Sciatic nerve (tissue), 2 donors: ENCODE results near the gene KANSL3. TPM values are rescaled to one million over a fixed set of nuclear protein-coding genes. Genes with fewer than 3 reads are reported as not detected.
"Not testable (repeated sequence)": the region's sequence is repeated elsewhere in the genome, so short reads cannot be mapped to it uniquely, and the experiment has no call there.

Experiments used
- ATAC-seq: fragments of 200-7000 bp; cut with Tn5 transposase; one replicate; pipeline ENCODE4 v1.9.1; 2020; ENCODE audit warnings: mild to moderate bottlenecking, moderate library complexity
- DNase-seq: peaks from one replicate; pipeline ENCODE4 v3.0.0-alpha.2; 2020; ENCODE audit warnings: low spot score
- intact Hi-C: fragments of 100-400 bp; cut with DNase I; formaldehyde crosslinking; loops from one replicate; pipeline ENCODE4 v1.14.2; 2022
- total RNA-seq: library from RNA; stranded (reverse); fragmentation: NEBNext Ultra II Directional; extraction: Animal tissue kit (Norgen Biotek cat#: 25700); gene quantifications from one replicate; pipeline ENCODE4 v1.2.1, GENCODE V29; 2021
- donor health status: DM: no; HTN: no; CAD: no.
- donor health status: DM: no; HTN: no; CAD: no.

The KANSL3 gene
- 59.9 TPM for total RNA-seq

DNA sequence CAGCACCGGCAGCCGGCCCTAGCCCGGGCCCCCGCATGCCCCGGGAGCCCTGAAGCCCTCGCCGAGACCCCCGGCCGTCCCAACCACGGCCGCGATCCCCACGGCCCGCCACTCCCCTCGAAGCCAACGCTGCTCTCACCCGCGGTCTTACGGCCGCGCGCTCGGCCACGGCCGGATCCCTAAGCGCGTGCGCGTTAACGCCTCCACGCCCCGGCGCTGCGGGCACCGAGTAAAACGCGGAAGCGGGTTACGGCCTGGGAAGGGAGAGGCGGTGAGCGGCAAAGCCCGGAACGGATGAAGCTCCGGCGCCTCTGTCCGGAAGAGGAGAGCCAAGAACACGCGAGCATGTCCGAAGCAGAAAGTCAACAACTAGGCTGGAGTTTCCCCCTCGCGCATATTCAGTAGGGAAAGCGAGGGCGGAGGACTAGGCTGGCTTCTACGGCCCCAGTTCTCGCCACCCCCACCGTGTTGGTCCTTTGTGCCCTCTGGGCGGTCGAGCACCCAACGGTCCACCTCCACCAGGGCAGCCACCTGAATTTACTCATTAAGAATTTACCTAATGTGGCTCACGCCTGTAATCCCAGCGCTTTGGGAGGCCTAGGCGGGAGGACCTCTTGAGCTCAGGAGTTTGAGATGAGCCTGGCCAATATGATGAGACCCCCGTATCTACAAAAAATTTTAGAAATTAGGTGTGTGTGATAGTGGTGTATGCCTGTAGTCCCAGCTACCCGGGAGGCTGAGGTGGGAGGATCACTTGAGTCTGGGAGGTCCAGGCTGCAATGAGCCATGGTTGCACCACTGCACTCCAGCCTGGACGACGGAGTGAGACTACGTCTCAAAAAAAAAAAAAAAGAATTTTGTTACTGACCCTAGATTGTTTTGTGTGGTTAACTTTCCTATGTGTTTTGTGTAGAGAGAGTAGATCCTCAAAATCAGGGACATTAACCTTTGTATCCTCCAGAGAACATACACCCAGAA lies at the start of gene KANSL3:
Gene KANSL3, minus strand, starts transcription at position 169 of the 978 bp plus-strand sequence. CDS start 1,177 bp downstream, outside the sequence.
- DNase-seq (peak; percentile 95), ATAC-seq (peak; percentile 94)
- intact Hi-C loops: no loop called here

- no peak for ATAC-seq
- no peak for DNase-seq
These were observed 49.2 kb upstream of the KANSL3 start for GRCh38 chr2:96687266-96687665.

GRCh38 chr2:96685577-96686459 lies 47.7 kb upstream of the KANSL3 start:
- peak; percentile 40 for ATAC-seq
- intact Hi-C loops: no loop called here
- DNase-seq: no peak

More at GRCh38 chr2:96687266-96687665, 49.2 kb upstream of the KANSL3 start:
- intact Hi-C loops: no loop called here

- no peak for DNase-seq
These were observed 46.9 kb upstream of the KANSL3 start for GRCh38 chr2:96684883-96685576.

GRCh38 chr2:96683972-96684820 lies 46.1 kb upstream of the KANSL3 start:
- ATAC-seq (no peak), DNase-seq (no peak)
- intact Hi-C loops: no loop called here

More at GRCh38 chr2:96684883-96685576, 46.9 kb upstream of the KANSL3 start:
- intact Hi-C loops: no loop called here
- ATAC-seq: no peak

GRCh38 chr2:96683307-96683706 lies 45.2 kb upstream of the KANSL3 start:
- DNase-seq (no peak), ATAC-seq (no peak)
- intact Hi-C loops: no loop called here

GRCh38 chr2:96681540-96681939 lies 43.4 kb upstream of the KANSL3 start:
- DNase-seq (no peak), ATAC-seq (no peak)
- intact Hi-C loops: no loop called here

- DNase-seq (no peak), ATAC-seq (no peak)
- intact Hi-C loops: no loop called here
These were observed 42.5 kb upstream of the KANSL3 start for GRCh38 chr2:96680561-96681141.

GRCh38 chr2:96679848-96680247 lies 41.7 kb upstream of the KANSL3 start:
- ATAC-seq (peak; percentile 41), DNase-seq (no peak)
- intact Hi-C loops: no loop called here

GRCh38 chr2:96669539-96670215 lies 31.6 kb upstream of the KANSL3 start:
- intact Hi-C loops: no loop called here
- DNase-seq (no peak), ATAC-seq (no peak)

- DNase-seq (no peak), ATAC-seq (no peak)
These were observed 30.7 kb upstream of the KANSL3 start for GRCh38 chr2:96668771-96669170.

GRCh38 chr2:96665717-96666116 lies 27.6 kb upstream of the KANSL3 start:
- ATAC-seq, intact Hi-C loops, DNase-seq: not testable (repeated sequence)

More at GRCh38 chr2:96668771-96669170, 30.7 kb upstream of the KANSL3 start:
- intact Hi-C loops: no loop called here

DNA sequence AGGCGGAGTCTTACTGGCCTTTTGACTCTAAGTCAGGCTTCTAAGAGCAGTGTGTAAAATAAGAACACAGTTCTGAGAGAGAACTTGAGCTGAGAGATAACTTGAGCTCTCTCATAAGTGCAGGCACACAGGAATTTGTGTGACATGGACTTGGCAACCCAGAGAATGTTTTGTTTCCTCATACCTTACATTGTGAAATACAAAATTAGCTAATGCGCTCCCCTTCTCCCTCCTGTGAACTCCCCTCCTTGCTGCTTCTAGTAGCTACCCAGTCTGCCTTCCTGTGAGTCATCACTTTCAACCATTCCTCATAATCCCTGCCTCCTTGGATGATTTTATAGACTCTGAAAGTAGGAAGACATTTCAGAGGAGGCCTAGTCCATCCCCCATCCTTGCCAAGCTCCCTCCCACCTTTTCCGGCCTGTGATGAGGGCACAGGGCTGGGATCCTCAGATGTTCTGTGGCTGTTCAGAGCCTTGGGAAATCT lies 27.0 kb upstream of the KANSL3 start:
- peak; percentile 89 for ATAC-seq
- intact Hi-C loops: no loop called here
- no peak for DNase-seq

DNA sequence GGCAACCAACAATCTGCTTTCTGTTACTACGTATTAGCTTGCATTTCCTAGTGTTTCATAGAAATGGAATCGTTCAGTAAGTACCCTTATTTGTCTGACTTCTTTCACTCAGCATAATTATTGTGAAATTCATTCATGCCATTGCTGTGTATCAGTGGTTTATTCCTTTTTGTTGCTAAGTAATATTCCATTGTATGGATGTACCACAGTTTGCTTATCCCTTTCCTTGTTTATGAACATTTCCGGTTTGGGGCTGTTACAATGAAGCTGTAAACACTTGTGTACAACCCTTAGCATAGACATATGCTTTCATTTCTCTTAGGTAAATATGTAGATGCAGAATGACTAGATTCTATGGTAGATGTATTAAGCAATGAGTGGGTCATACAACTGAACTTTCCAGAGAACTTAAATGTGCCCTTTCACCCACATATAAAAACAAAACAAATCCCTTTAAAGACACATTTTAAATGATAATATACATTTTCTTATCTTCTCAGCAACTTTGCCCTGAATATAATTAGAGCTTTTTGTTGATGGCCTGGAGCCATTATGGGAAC lies 26.3 kb upstream of the KANSL3 start:
- DNase-seq (no peak), ATAC-seq (no peak)
- intact Hi-C loops: no loop called here

DNA sequence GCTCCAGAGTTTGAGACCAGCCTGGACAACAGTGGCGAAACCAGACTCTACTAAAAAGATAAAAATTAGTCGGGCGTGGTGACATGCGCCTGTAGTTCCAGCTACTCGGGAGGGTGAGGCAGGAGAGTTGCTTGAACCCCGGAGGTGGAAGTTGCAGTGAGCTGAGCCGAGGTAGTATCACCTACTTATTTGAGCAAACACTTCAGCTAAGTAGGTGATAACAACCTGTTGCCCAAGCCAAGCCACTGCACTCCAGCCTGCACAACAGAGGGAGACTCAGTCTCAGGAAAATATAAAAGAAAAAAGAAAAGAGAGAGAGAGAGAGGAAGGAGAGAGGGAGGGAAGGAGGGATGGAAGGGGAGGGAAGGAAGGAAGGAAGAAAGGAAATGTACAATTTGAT lies 25.7 kb upstream of the KANSL3 start:
- ATAC-seq: no peak
- intact Hi-C loops: no loop called here
- DNase-seq: no peak

GRCh38 chr2:96663177-96663576 lies 25.1 kb upstream of the KANSL3 start:
- intact Hi-C loops: no loop called here
- ATAC-seq (no peak), DNase-seq (no peak)

GRCh38 chr2:96662360-96662759 lies 24.2 kb upstream of the KANSL3 start:
- DNase-seq: no peak
- intact Hi-C loops: no loop called here
- no peak for ATAC-seq
